Gastrocnemius medialis (tissue), 4 donors: ENCODE measurements around the gene SMG6.

Source experiments
- POLR2A ChIP-seq, 2 donors: fragments of 450-650 bp; IDR thresholded peaks; one replicate each; pipeline ENCODE4 v1.6.1; 2017; ENCODE audit warnings: antibody characterized with exemption in 2 of 2, mild to moderate bottlenecking in 2 of 2, moderate library complexity in 2 of 2
- TF ChIP-seq, protein P1 (sequence below), 5 experiments: fragments of 450-650 bp in 3 of 5; fragments of 200-600 bp in 2 of 5; sonication (generic) in 2 of 5; IDR thresholded peaks in 4 of 5; conservative IDR thresholded peaks in 1 of 5; 1 replicate in 4 of 5; 2 replicates in 1 of 5; pipeline ENCODE4 v1.5.1; 2016 to 2019; ENCODE audit warnings: antibody characterized with exemption in 5 of 5, mild to moderate bottlenecking in 3 of 5, moderate library complexity in 3 of 5

- TF ChIP-seq, protein P1, sequence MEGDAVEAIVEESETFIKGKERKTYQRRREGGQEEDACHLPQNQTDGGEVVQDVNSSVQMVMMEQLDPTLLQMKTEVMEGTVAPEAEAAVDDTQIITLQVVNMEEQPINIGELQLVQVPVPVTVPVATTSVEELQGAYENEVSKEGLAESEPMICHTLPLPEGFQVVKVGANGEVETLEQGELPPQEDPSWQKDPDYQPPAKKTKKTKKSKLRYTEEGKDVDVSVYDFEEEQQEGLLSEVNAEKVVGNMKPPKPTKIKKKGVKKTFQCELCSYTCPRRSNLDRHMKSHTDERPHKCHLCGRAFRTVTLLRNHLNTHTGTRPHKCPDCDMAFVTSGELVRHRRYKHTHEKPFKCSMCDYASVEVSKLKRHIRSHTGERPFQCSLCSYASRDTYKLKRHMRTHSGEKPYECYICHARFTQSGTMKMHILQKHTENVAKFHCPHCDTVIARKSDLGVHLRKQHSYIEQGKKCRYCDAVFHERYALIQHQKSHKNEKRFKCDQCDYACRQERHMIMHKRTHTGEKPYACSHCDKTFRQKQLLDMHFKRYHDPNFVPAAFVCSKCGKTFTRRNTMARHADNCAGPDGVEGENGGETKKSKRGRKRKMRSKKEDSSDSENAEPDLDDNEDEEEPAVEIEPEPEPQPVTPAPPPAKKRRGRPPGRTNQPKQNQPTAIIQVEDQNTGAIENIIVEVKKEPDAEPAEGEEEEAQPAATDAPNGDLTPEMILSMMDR (IDR thresholded peaks at IDR 0.05 in 4 of 5, conservative IDR thresholded peaks at IDR 0.05 in 1 of 5): no peak
- TF ChIP-seq POLR2A (IDR thresholded peaks at IDR 0.05): no peak
Measured at GRCh38 chr17:2336852-2337543, 33.4 kb upstream of the SMG6 start, which contains the start of gene SGSM2.
